MG63 (cell line): ENCODE measurements around the gene GNAI2. TPM values are rescaled to one million over a fixed set of nuclear protein-coding genes. Genes with fewer than 3 reads are reported as not detected.
"Not testable (repeated sequence)": the region's sequence is repeated elsewhere in the genome, so short reads cannot be mapped to it uniquely, and the experiment has no call there.

Experiments used
- DNase-seq: peaks from one replicate; pipeline ENCODE4 v3.0.0-alpha.2; 2020
- H3K27me3 ChIP-seq: fragments of 250-450 bp; sonication (Bioruptor Pico); 2 replicates; pipeline ENCODE4 v1.5.1; 2020; ENCODE audit warnings: mild to moderate bottlenecking, moderate library complexity
- H3K36me3 ChIP-seq: fragments of 250-450 bp; sonication (Bioruptor Pico); 2 replicates; pipeline ENCODE4 v1.5.1; 2020; ENCODE audit warnings: mild to moderate bottlenecking, moderate library complexity
- H3K4me3 ChIP-seq: fragments of 250-450 bp; sonication (Bioruptor Pico); 2 replicates; pipeline ENCODE4 v1.5.1; 2020; ENCODE audit warnings: mild to moderate bottlenecking, moderate library complexity
- H3K9me3 ChIP-seq: fragments of 250-450 bp; sonication (Bioruptor Pico); 2 replicates; pipeline ENCODE4 v1.5.1; 2020; ENCODE audit warnings: mild to moderate bottlenecking, moderate library complexity
- total RNA-seq: library from RNA; depleted of rRNA; stranded (reverse); fragments of >200 nt; shearing (Covaris generic); gene quantifications from 2 replicates; pipeline ENCODE4 v1.2.3, GENCODE V29; 2014; ENCODE audit warnings: low replicate concordance

GNAI2 gene
- total RNA-seq, 1 experiment from 2014 or later: 114 TPM

DNA sequence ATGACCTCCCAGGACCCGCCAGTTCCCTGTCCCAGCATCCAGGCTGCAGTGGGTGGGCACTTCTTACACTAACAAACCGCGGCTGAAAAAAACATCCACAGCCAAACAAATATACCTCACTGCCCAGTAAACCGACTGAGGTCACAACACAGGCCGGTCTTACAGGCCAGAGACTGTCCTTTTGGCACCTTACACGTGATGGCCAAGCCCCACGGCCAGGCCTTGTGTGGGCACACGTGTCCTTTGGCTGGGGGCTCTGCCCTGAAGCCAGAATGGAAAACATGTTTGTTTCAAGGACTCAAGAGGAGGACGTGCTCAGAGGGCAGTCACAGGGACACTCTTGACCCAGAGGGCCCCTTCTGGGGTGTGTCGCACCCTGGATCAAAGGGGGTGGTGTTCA, 21.2 kb upstream of the GNAI2 start:
- Histone ChIP-seq H3K36me3 (no peaks in the 10 kb centered on the region), H3K9me3 (no peaks in the 10 kb centered on the region), H3K4me3 (no peak overlapping the region), H3K27me3 (no peaks in the 10 kb centered on the region)
- DNase-seq: no peak

DNA sequence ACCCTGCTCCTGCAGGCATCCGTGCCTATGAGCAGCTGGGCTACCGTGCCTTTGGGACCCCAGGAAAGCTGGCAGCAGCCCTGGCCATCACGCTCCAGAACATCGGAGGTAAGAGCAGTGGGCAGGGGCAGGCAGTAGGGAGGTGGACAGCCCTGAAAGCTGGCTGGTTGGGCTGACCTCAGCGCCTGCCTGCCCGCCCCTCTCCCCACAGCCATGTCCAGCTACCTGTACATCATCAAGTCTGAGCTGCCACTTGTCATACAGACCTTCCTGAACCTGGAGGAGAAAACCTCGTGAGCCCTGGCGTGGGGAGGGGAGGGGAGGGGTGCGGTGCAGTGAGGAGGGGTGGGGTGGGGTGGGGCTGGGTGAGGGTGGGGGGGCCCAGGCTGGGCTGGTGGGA, 20.5 kb upstream of the GNAI2 start:
- Histone ChIP-seq H3K27me3 (no peaks in the 10 kb centered on the region), H3K36me3 (no peaks in the 10 kb centered on the region), H3K9me3 (no peaks in the 10 kb centered on the region), H3K4me3 (no peak overlapping the region)
- DNase-seq: no peak

DNA sequence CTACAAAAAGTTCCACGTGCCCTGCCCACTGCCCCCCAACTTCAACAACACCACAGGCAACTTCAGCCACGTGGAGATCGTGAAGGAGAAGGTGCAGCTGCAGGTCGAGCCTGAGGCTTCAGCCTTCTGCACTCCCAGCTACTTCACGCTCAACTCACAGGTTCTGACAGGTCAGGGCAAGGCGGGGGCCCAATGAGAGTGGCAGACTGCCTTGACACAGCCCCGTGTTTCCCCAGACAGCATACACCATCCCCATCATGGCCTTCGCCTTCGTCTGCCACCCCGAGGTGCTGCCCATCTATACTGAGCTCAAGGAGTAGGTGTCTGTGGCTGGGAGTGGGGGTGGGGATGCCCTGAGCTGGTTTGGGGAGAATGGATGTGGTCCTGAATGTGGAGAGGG, 18.3 kb upstream of the GNAI2 start:
- no peak for DNase-seq
- Histone ChIP-seq H3K27me3 (no peaks in the 10 kb centered on the region), H3K36me3 (no peaks in the 10 kb centered on the region), H3K4me3 (no peak overlapping the region), H3K9me3 (no peaks in the 10 kb centered on the region)

GRCh38 chr3:50218448-50218847, 17.6 kb upstream of the GNAI2 start:
- Histone ChIP-seq H3K36me3 (no peaks in the 10 kb centered on the region), H3K4me3 (no peak overlapping the region), H3K27me3 (no peaks in the 10 kb centered on the region), H3K9me3 (no peaks in the 10 kb centered on the region)
- no peak for DNase-seq

GRCh38 chr3:50219285-50219684, 16.7 kb upstream of the GNAI2 start:
- Histone ChIP-seq H3K9me3 (no peaks in the 10 kb centered on the region), H3K27me3 (no peaks in the 10 kb centered on the region), H3K36me3 (no peaks in the 10 kb centered on the region), H3K4me3 (no peak overlapping the region)
- no peak for DNase-seq

GRCh38 chr3:50220109-50220508, 15.9 kb upstream of the GNAI2 start:
- Histone ChIP-seq H3K4me3 (no peak overlapping the region), H3K9me3 (no peaks in the 10 kb centered on the region), H3K36me3 (no peaks in the 10 kb centered on the region), H3K27me3 (no peaks in the 10 kb centered on the region)
- no peak for DNase-seq

- no peaks in the 10 kb centered on the region for H3K9me3 ChIP-seq
- no peak for DNase-seq
- H3K4me3 ChIP-seq: no peak overlapping the region
- no peaks in the 10 kb centered on the region for H3K36me3 ChIP-seq
- H3K27me3 ChIP-seq: no peaks in the 10 kb centered on the region
Observed at GRCh38 chr3:50221051-50221410, 15.0 kb upstream of the GNAI2 start.

- Histone ChIP-seq H3K36me3 (no peaks in the 10 kb centered on the region), H3K27me3 (no peaks in the 10 kb centered on the region), H3K4me3 (no peak overlapping the region), H3K9me3 (no peaks in the 10 kb centered on the region)
- no peak for DNase-seq
Observed at GRCh38 chr3:50221411-50222168, 14.4 kb upstream of the GNAI2 start.

- no peaks in the 10 kb centered on the region for H3K27me3 ChIP-seq
- no peak overlapping the region for H3K4me3 ChIP-seq
- no peak for DNase-seq
- no peaks in the 10 kb centered on the region for H3K9me3 ChIP-seq
- H3K36me3 ChIP-seq: no peaks in the 10 kb centered on the region
Observed at GRCh38 chr3:50222169-50222528, 13.9 kb upstream of the GNAI2 start.

DNA sequence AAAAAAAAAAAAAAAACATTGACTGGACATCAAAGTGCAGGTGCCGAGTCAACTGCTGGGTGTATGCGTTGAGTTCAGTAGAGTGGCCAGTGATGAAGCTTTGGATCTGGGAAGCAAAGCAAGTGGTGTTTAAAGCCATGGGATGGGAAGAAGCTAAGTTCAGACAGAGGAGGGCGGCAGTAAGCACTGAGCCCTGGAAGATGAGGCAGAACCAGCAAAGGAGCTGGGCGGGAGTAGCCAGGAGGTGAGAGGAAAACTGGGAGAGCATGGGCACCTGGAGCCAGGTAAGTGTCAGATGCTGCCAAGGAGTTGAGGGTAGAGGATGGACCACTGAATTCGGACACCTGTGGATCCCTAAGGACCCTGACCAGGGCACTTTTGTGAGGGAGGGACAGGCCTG, 11.4 kb upstream of the GNAI2 start:
- Histone ChIP-seq H3K4me3 (no peak overlapping the region), H3K36me3 (no peaks in the 10 kb centered on the region), H3K9me3 (no peaks in the 10 kb centered on the region), H3K27me3 (no peaks in the 10 kb centered on the region)
- DNase-seq: no peak

GRCh38 chr3:50226888-50227389, 9.1 kb upstream of the GNAI2 start:
- Histone ChIP-seq H3K4me3 (peak overlapping the region; percentile 55), H3K9me3 (no peaks in the 10 kb centered on the region), H3K27me3 (no peaks in the 10 kb centered on the region), H3K36me3 (no peaks in the 10 kb centered on the region)
- peak; percentile 33 for DNase-seq

DNA sequence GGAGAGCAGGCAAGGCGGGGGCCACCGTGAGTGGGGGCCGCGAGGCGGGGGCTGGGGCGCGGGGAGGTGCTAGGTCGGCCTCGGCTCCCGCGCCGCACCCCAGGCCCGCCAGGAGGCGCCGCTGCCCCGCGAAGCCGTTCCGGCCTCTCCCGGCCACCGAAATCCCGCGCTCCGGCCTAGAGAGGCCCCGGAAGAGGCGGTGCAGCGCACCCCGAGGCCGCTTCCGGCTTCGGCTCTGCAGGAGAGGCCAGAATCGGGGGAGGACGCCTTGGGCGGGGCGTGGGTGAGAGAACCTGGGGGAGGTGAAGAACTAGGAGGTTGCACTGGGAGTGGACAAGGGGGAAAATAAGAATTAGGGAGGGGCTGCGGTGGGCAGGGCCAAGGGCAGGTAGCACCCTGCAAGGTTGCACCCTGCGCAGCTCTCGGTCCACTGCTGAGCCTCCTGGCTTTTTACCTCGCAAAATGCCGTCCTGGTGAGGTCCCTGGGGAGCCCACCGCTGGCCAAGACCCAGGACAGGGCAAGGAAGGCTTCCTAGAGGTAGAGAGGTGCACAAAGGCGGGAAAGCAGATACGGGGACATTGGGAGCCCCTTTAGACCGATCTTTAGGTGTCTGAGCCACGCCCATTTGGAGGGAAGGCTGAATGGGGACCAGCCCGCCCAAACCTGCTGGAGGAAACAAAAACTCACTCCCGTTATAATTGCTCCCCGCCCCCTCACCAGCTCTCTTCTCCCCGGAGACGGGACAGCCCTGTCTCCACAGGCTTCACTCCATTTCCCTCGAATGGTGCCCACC, 8.4 kb upstream of the GNAI2 start:
- DNase-seq: peak; percentile 89

GRCh38 chr3:50228184-50228763, 7.7 kb upstream of the GNAI2 start:
- not testable (repeated sequence) for H3K27me3 ChIP-seq, H3K36me3 ChIP-seq, H3K9me3 ChIP-seq, DNase-seq
- H3K4me3 ChIP-seq: peak overlapping the region; percentile 55

More for the DNA sequence above, 8.4 kb upstream of the GNAI2 start:
- H3K9me3 ChIP-seq: no peaks in the 10 kb centered on the region
- H3K4me3 ChIP-seq: peak overlapping the region; percentile 55
- no peaks in the 10 kb centered on the region for H3K36me3 ChIP-seq
- no peaks in the 10 kb centered on the region for H3K27me3 ChIP-seq

DNA sequence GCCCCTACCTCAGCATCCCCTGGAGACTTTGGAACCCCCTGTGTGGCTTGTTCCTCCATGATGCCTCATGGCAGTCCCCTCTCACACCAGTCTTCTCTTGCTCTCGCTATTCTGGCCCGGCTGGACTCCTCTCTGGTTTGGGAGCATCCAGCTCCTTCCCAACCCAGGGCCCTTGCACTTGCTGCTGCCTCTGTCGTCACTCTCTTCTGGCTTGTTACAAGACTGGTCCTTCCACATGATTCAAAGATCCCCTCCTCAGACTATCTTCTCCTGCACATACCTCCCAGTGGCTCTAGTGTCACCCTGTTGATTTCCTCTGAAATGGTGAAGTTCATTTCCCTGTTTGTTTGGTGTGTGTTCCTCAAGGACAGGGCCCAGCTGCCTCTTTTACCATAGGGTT, 6.5 kb upstream of the GNAI2 start:
- no peaks in the 10 kb centered on the region for H3K27me3 ChIP-seq
- no peak for DNase-seq
- no peaks in the 10 kb centered on the region for H3K9me3 ChIP-seq
- no peak overlapping the region for H3K4me3 ChIP-seq
- H3K36me3 ChIP-seq: no peaks in the 10 kb centered on the region

GRCh38 chr3:50230104-50230793, 5.8 kb upstream of the GNAI2 start:
- no peak overlapping the region for H3K4me3 ChIP-seq
- H3K9me3 ChIP-seq: no peaks in the 10 kb centered on the region
- H3K27me3 ChIP-seq: no peaks in the 10 kb centered on the region
- H3K36me3 ChIP-seq: no peaks in the 10 kb centered on the region
- DNase-seq: no peak

- H3K9me3 ChIP-seq: no peaks in the 10 kb centered on the region
- no peaks in the 10 kb centered on the region for H3K36me3 ChIP-seq
- H3K4me3 ChIP-seq: no peak overlapping the region
- H3K27me3 ChIP-seq: no peaks in the 10 kb centered on the region
- peak; percentile 16 for DNase-seq
Observed at GRCh38 chr3:50230794-50231125, 5.2 kb upstream of the GNAI2 start.

DNA sequence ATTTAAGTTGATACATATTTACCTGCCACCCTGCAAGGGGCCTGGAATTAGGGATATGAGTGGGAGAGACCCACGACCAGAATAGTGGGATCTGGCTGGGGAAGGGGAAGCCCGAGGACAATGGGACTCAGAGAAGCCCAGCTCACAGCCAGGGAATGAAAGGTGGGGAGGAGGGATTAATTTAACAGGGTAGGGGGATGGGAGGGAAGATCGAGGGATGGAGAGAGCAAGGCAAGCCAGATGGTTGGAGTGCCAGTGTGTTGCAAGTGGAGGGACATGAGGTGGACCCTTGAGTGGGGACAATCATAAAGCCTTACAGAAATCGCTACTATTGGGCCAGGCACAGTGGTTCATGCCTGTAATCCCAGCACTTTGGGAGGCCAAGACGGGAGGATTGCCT, 4.4 kb upstream of the GNAI2 start:
- Histone ChIP-seq H3K27me3 (no peaks in the 10 kb centered on the region), H3K9me3 (no peaks in the 10 kb centered on the region), H3K36me3 (no peaks in the 10 kb centered on the region), H3K4me3 (no peak overlapping the region)
- DNase-seq: no peak
